ENCODE data around the gene DAD1. TPM values are rescaled to one million over a fixed set of nuclear protein-coding genes. Genes with fewer than 3 reads are reported as not detected.
A peak's percentile ranks its signal among the peaks of the same experiment; 100 is the strongest.

The DAD1 gene
- total RNA-seq, 1 experiment from 2014 or later = 155 TPM

GRCh38 chr14:22561661-22562579, 27.1 kb downstream of the DAD1 start:
- ChIA-PET POLR2A (ENCODE audit: unreplicated experiment) (interaction anchor here (0.6 kb wide), 1 partner anchor 759 kb away, joined by 4 read pairs; no protein-coding TSS in a partner anchor), CTCF (interaction anchor here (0.6 to 0.7 kb wide), 2 partner anchors 206 to 290 kb away, joined by 3 to 12 read pairs; no protein-coding TSS in a partner anchor)
- intact Hi-C loops (cut with micrococcal nuclease; ENCODE audit: unreplicated experiment) = no loop called here
- Histone ChIP-seq H3K4me1 (replicated peaks; ENCODE audit: insufficient read depth) (peaks cover 26% of the 10 kb centered on the region), H3K4me2 (peak overlapping the region; percentile 60), H3K4me3 (no peak overlapping the region), H3K36me3 (ENCODE audit: low read depth) (peaks cover 5% of the 10 kb centered on the region; the same call in 1 of the 2 replicates), H3K9me2 (ENCODE audit: insufficient read depth) (no peaks in the 10 kb centered on the region), H3K79me2 (ENCODE audit: low read depth) (no peaks in the 10 kb centered on the region), H3K27me3 (ENCODE audit: insufficient read depth, low read depth) (no peaks in the 10 kb centered on the region), H4K20me1 (ENCODE audit: insufficient read depth) (no peaks in the 10 kb centered on the region), H3F3A (ENCODE audit: insufficient read depth, low read depth) (peaks cover 12% of the 10 kb centered on the region; the same call in 1 of the 2 replicates), H2AFZ (no peak overlapping the region), H3K9me3 (ENCODE audit: insufficient read depth, low read depth) (no peaks in the 10 kb centered on the region), H3K27ac (peak overlapping the region; percentile 37; the same call in 1 of the 2 replicates)
- DNase-seq = no peak
- no peak for TF ChIP-seq EZH2 (IDR thresholded peaks at IDR 0.05; ENCODE audit: low read depth)
- no peak for TF ChIP-seq CTCF (conservative IDR thresholded peaks at IDR 0.05)
- no TSS peak for BruUV-seq (replicated peaks)

DNA sequence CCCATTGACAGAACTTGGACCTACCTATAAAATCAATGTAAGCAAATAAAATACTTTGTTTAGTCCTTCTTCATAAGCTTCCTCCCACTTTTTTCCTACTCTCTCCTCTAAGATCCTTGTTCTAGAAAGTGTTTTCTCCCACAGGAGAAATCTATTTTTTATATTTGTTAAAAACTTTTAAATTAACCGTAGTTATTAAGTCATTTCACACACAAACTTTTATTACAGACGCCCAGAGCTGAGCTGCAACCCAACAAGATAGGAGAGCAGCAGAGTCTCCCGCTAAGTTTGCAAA, 27.7 kb downstream of the DAD1 start:
- Histone ChIP-seq H3K4me2 (peak overlapping the region; percentile 60), H3K9me2 (ENCODE audit: insufficient read depth) (no peaks in the 10 kb centered on the region), H3K27me3 (ENCODE audit: insufficient read depth, low read depth) (no peaks in the 10 kb centered on the region), H3K27ac (peak overlapping the region; percentile 37; the same call in 1 of the 2 replicates), H3K4me3 (no peak overlapping the region), H4K20me1 (ENCODE audit: insufficient read depth) (no peaks in the 10 kb centered on the region), H2AFZ (no peak overlapping the region), H3K9me3 (ENCODE audit: insufficient read depth, low read depth) (no peaks in the 10 kb centered on the region), H3K36me3 (ENCODE audit: low read depth) (peaks cover 5% of the 10 kb centered on the region; the same call in 1 of the 2 replicates), H3K4me1 (replicated peaks; ENCODE audit: insufficient read depth) (peaks cover 32% of the 10 kb centered on the region), H3K79me2 (ENCODE audit: low read depth) (no peaks in the 10 kb centered on the region), H3F3A (ENCODE audit: insufficient read depth, low read depth) (peaks cover 18% of the 10 kb centered on the region; the same call in 1 of the 2 replicates)
- POLR2A ChIA-PET (ENCODE audit: unreplicated experiment) = no interaction called here
- TF ChIP-seq EZH2 (IDR thresholded peaks at IDR 0.05; ENCODE audit: low read depth) (no peak), CTCF (conservative IDR thresholded peaks at IDR 0.05) (no peak)
- BruUV-seq (replicated peaks) = no TSS peak
- CTCF ChIA-PET = no interaction called here
- intact Hi-C loops (cut with micrococcal nuclease; ENCODE audit: unreplicated experiment) = no loop called here
- no peak for DNase-seq

GRCh38 chr14:22560662-22561365, 28.2 kb downstream of the DAD1 start:
- H3K9me2 ChIP-seq (ENCODE audit: insufficient read depth) = no peaks in the 10 kb centered on the region
- H4K20me1 ChIP-seq (ENCODE audit: insufficient read depth) = no peaks in the 10 kb centered on the region
- no peak for TF ChIP-seq EZH2 (IDR thresholded peaks at IDR 0.05; ENCODE audit: low read depth)
- no peak for TF ChIP-seq CTCF (conservative IDR thresholded peaks at IDR 0.05)
- no peaks in the 10 kb centered on the region for H3K79me2 ChIP-seq (ENCODE audit: low read depth)
- POLR2A ChIA-PET (ENCODE audit: unreplicated experiment) = interaction anchor here (0.5 to 0.8 kb wide), 2 partner anchors 213 to 367 kb away, joined by 4 to 5 read pairs; no protein-coding TSS in a partner anchor
- DNase-seq = peak in 1 of 2 experiments; percentile 71
- peaks cover 5% of the 10 kb centered on the region; the same call in 1 of the 2 replicates for H3K36me3 ChIP-seq (ENCODE audit: low read depth)
- CTCF ChIA-PET = no interaction called here
- H3K4me2 ChIP-seq = peak overlapping the region; percentile 60
- H3K27ac ChIP-seq = peak overlapping the region; percentile 37; the same call in 1 of the 2 replicates
- intact Hi-C loops (cut with micrococcal nuclease; ENCODE audit: unreplicated experiment) = no loop called here
- H3K27me3 ChIP-seq (ENCODE audit: insufficient read depth, low read depth) = no peaks in the 10 kb centered on the region
- no peak overlapping the region for H2AFZ ChIP-seq
- H3K9me3 ChIP-seq (ENCODE audit: insufficient read depth, low read depth) = no peaks in the 10 kb centered on the region
- no TSS peak for BruUV-seq (replicated peaks)
- H3K4me1 ChIP-seq (replicated peaks; ENCODE audit: insufficient read depth) = peaks cover 37% of the 10 kb centered on the region
- H3F3A ChIP-seq (ENCODE audit: insufficient read depth, low read depth) = peaks cover 18% of the 10 kb centered on the region; the same call in 1 of the 2 replicates
- no peak overlapping the region for H3K4me3 ChIP-seq
